ENCODE data around the gene SANBR. TPM values are rescaled to one million over a fixed set of nuclear protein-coding genes. Genes with fewer than 3 reads are reported as not detected.

Gene SANBR
- total RNA-seq, 1 experiment from 2014 or later = 6.9 TPM

DNA sequence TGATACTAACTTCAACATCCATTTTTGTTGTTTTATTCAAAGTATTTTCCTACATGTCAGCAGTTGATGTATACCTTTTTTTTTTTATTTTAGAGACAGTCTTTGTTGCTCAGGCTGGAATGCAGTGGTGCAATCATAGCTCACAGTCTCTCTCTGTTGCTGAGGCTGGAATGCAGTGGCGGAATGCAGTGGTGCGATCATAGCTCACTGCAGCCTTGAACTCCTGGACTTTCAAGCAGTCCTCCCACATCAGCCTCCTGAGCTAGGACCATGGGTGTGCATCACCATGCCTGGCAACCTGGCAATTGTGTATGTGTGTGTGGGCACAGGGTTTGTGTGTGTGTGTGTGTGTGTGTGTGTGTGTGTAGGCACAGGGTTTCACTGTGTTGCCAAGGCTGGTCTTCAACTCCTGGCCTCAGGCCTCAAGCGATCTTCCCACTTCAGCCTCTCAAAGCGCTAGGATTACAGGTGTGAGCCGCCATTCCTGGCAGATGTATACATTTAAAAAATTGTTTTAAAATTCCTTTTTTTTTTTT lies 24.8 kb downstream of the SANBR start:
- DNase-seq (ENCODE audit: low read depth) = no peak

DNA sequence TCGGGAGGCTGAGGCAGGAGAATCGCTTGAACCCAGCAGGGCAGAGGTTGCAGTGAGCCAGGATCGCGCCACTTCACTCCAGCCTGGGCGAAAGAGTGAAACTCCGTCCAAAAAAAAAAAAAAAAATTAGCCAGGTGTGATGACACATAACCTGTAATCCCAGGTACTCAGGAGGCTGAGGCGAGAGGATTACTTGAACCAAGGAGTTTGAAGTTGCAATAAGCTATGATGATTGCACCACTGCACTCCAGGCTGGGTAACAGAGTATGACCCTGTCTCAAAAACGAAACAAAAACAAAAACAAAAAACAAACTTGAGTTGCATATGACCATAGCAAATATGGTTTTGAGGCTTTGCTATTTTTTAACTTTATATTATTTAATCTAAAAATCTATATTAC lies 25.8 kb downstream of the SANBR start:
- DNase-seq (ENCODE audit: low read depth) = no peak

DNA sequence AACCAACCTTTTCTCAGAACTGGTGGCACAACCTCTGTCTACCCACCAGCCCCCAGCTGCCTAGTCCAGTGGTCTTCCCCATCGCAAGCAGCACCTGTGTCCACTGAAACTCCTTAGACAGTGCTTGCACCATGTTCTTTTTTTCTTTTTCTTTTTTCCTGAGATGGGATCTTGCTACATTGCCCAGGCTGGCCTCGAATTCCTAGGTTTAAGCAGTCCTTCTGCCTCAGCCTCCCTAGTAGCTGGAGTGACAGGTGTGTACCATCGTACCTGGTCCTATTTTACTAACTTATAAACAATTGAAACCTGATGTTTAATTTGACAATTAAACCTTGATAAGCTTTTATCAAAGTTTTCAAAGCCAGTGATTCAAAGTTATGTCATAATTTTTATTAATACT lies 30.8 kb downstream of the SANBR start:
- DNase-seq (ENCODE audit: low read depth) = no peak

DNA sequence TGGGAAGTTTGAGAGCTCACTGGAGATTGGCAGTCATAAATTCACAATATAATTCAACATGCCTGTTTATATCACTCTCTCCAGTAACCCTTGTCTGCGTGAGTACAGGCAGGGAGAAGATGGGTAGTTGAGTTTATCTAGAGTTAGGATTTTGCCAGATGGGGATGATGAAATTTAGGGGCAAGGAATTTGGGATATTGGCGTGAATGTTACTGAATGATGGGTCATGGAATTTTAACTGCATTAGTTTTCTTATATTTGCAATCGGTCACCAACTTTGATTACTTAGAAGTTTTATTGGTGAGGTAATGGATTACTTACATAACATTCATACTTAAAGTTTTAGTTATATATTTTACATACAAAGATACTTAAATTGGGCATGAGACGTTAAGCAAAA lies 35.1 kb downstream of the SANBR start:
- no peak for DNase-seq (ENCODE audit: low read depth)

DNA sequence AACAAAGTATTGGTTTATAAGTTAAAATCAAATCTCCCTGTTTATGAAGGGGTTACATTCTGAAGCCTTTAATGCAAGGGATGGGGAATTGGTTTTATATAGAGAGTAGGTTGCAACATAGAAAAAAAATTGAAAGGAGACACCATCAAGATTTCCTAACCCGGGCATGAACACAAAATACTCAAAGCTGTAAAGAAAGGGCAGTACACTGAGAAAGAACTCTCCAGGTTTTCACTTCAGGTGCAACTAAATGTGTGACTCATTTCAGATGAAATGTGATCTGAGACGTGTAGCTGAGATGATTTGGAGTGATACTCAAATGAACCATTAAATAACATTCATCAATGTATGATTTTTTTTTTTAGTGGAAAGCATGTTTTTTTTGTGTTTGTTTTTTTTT lies 43.6 kb downstream of the SANBR start:
- DNase-seq (ENCODE audit: low read depth) = no peak

DNA sequence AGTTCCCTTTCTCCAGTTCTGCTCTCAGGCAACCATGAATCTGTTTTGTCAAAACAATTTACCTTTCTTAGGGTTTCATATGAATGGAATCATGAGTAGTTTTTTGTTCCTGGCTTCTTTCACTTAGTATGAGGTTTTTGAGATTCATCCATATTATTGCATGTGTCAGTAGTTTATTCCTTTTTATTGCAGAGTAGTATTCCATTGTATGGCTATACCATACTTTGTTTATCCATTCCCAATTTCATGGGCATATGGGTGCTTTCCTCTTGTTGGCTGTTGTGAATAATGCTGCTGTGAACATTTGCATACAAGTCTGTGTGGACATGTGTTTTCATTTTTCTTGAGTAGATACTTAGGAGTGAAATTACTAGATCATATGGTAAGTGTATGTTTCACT lies 46.0 kb downstream of the SANBR start:
- DNase-seq (ENCODE audit: low read depth) = no peak

DNA sequence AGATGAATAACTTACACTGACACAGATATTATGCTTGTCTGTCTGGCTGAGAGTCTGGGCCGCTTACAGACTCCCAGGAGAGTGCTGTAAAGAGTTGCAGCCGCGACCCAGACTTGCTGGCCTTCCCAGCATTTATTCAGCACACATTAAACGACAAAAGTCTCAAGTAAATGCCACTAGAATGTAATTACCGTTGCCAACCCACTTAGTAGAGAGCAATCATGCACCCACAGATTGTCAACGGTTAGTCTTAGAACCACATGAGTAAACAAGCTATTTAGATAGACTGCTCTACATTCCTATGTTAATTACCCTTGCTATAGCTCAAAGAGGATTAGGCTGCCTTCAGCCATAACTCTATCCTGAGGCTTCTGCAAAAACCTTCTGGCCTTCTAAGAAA lies 48.5 kb downstream of the SANBR start:
- no peak for DNase-seq (ENCODE audit: low read depth)

Other genes starting within 250 kb of the SANBR start
- 2.7 and 6.9 TPM in 2 replicates for gene REL, start 184.3 kb upstream of the SANBR start, total RNA-seq (2014; rRNA removed; shearing (Covaris generic))
- gene PEX13, start 48.2 kb upstream of the SANBR start, total RNA-seq (2014; rRNA removed; shearing (Covaris generic)) = 24.6 and 61.3 TPM in 2 replicates
- gene PUS10, start 47.6 kb upstream of the SANBR start, total RNA-seq (2014; rRNA removed; shearing (Covaris generic)) = 5.9 and 8.5 TPM in 2 replicates
- gene C2orf74, start 96.3 kb downstream of the SANBR start, total RNA-seq (2014; rRNA removed; shearing (Covaris generic)) = 10.5 and 13.4 TPM in 2 replicates

All from Daoy (cell line).